Measurements from ENCODE around the gene MOB1A.

- TF ChIP-seq SP1 (IDR thresholded peaks at IDR 0.05; ENCODE audit: low read depth, low read length) (no peak), SIN3A (conservative IDR thresholded peaks at IDR 0.05 in 1 of 2, IDR thresholded peaks at IDR 0.05 in 1 of 2; ENCODE audit: low read depth in 1 of 2, low read length in 2 of 2) (no peak), CBX8 (IDR thresholded peaks at IDR 0.05; ENCODE audit: borderline replicate concordance, low read depth, low read length) (no peak)
Observed at GRCh38 chr2:74227646-74228045, 49.0 kb upstream of the MOB1A start.

All from H1 (cell line).